HEK293 (cell line): ENCODE results near the gene LRP1.

ENCODE experiments used
- ZBTB21 ChIP-seq: fragments of 450-650 bp; formaldehyde crosslinking; IDR thresholded peaks from 2 replicates; pipeline ENCODE4 v1.5.1; 2017; ENCODE audit warnings: missing biosample characterization, missing genetic modification characterization
- ZBTB48 ChIP-seq: fragments of 450-650 bp; formaldehyde crosslinking; IDR thresholded peaks from 2 replicates; pipeline ENCODE4 v1.5.1; 2016; ENCODE audit warnings: missing biosample characterization, missing genetic modification characterization
- TF ChIP-seq, protein P1 (sequence below): fragments of 450-650 bp; formaldehyde crosslinking; IDR thresholded peaks from 2 replicates; pipeline ENCODE4 v1.5.1; 2016; ENCODE audit warnings: missing biosample characterization, missing genetic modification characterization
- TF ChIP-seq, protein P2 (sequence below): fragments of 450-650 bp; formaldehyde crosslinking; IDR thresholded peaks from 2 replicates; pipeline ENCODE4 v1.5.1; 2016; ENCODE audit warnings: missing biosample characterization, missing genetic modification characterization

DNA sequence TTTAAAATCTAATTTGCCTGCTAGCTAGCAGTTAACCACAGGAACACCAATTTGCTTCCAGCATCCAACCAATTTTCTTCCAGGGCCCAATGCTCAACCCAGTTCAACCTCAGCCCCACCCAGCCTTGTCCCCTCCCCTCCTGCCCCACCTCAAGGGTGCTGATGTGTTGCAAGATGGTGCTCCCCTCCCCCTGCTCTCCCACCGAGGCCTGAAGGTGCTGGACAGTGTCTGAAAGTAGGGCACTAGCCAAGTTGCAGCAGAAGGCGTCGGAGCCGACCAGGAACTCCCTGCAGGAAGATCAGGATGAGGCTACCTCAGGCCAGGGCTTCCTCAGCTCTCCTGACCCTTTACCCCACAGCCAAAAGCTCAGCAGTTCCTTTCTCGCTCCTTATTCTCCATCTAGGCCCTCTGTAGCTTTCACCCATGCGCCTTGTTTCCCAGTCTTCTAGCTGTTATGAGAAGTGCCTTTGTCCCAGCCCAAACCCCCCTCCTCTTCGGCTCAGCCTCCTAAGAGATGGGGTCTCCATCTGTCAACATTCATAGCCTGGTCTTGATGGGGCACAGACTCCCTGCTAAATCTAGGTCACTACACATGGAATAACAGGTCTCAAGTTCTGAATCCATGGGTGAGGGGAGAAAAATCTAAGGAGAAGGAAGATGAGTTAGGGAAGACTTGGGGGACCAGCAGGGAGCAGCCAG, 20.7 kb upstream of the LRP1 start:
- no peak for TF ChIP-seq ZBTB48 (tag by site-specific recombination)
- TF ChIP-seq, protein P1, sequence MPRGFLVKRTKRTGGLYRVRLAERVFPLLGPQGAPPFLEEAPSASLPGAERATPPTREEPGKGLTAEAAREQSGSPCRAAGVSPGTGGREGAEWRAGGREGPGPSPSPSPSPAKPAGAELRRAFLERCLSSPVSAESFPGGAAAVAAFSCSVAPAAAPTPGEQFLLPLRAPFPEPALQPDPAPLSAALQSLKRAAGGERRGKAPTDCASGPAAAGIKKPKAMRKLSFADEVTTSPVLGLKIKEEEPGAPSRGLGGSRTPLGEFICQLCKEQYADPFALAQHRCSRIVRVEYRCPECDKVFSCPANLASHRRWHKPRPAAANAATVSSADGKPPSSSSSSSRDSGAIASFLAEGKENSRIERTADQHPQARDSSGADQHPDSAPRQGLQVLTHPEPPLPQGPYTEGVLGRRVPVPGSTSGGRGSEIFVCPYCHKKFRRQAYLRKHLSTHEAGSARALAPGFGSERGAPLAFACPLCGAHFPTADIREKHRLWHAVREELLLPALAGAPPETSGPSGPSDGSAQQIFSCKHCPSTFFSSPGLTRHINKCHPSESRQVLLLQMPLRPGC (tag by site-specific recombination) = no peak
- no peak for TF ChIP-seq ZBTB21
- TF ChIP-seq, protein P2, sequence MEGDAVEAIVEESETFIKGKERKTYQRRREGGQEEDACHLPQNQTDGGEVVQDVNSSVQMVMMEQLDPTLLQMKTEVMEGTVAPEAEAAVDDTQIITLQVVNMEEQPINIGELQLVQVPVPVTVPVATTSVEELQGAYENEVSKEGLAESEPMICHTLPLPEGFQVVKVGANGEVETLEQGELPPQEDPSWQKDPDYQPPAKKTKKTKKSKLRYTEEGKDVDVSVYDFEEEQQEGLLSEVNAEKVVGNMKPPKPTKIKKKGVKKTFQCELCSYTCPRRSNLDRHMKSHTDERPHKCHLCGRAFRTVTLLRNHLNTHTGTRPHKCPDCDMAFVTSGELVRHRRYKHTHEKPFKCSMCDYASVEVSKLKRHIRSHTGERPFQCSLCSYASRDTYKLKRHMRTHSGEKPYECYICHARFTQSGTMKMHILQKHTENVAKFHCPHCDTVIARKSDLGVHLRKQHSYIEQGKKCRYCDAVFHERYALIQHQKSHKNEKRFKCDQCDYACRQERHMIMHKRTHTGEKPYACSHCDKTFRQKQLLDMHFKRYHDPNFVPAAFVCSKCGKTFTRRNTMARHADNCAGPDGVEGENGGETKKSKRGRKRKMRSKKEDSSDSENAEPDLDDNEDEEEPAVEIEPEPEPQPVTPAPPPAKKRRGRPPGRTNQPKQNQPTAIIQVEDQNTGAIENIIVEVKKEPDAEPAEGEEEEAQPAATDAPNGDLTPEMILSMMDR (tag by site-specific recombination) = no peak
